ENCODE measurements around the gene TULP4. TPM values are rescaled to one million over a fixed set of nuclear protein-coding genes. Genes with fewer than 3 reads are reported as not detected.

The TULP4 gene
- polyA plus RNA-seq, 2 of the 4 experiments (the other 2 are of a cell fraction): 5.0 to 10.6 TPM

DNA sequence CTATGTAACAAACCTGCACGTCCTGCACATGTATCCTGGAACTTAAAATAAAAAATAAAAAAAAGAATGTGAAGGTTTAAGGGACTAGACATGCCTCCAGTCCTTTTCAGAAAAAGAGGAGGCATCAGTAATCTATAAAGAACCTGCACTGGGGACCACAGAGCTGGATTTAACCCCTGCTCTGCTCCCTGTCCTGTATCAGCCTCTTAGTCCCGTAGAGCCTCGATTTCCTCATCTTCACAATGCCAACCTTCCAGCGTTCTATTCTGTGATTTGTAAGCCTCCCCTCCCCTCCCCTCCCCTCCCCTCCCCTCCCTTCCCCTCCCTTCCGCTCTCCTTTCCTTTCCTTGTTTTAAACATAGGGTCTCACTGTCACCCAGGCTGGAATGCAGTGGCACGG is 216.6 kb downstream of the TULP4 start:
- Histone ChIP-seq H3K9me3 (peaks cover 6% of the 10 kb centered on the region; the same call in 1 of the 3 replicates), H3K27ac (no peak overlapping the region), H3K4me3 (no peak overlapping the region), H3K4me2 (no peak overlapping the region), H3K4me1 (no peaks in the 10 kb centered on the region)
- FAIRE-seq (no peak), DNase-seq (ENCODE audit: low read depth in 1 of 2, low spot score in 1 of 2) (no peak), ATAC-seq (no peak)
- CTCF ChIA-PET: interaction anchor here (0.6 kb wide), 2 partner anchors 10 to 314 kb away, joined by 3 read pairs; no protein-coding TSS in a partner anchor
- WGBS (ENCODE audit: missing lambda C conversion rate): 32% methylated on average over 6 of the region's 6 CpGs
- POLR2A ChIA-PET: interaction anchor here (0.6 kb wide), 1 partner anchor 17 kb away, joined by 3 read pairs; no protein-coding TSS in a partner anchor
- TF ChIP-seq FOSB (CRISPR knock-in tag; IDR thresholded peaks at IDR 0.05) (no peak), ZNF302 (CRISPR knock-in tag; IDR thresholded peaks at IDR 0.05) (no peak), ESRRA (IDR thresholded peaks at IDR 0.05; ENCODE audit: borderline replicate concordance, low read length) (no peak), RNF2 (IDR thresholded peaks at IDR 0.05; ENCODE audit: borderline replicate concordance, low read depth) (no peak), ZC3H11A (IDR thresholded peaks at IDR 0.05) (no peak)
- TF ChIP-seq, protein P1, sequence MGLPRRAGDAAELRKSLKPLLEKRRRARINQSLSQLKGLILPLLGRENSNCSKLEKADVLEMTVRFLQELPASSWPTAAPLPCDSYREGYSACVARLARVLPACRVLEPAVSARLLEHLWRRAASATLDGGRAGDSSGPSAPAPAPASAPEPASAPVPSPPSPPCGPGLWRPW (IDR thresholded peaks at IDR 0.05): no peak
- TF ChIP-seq, protein P2, sequence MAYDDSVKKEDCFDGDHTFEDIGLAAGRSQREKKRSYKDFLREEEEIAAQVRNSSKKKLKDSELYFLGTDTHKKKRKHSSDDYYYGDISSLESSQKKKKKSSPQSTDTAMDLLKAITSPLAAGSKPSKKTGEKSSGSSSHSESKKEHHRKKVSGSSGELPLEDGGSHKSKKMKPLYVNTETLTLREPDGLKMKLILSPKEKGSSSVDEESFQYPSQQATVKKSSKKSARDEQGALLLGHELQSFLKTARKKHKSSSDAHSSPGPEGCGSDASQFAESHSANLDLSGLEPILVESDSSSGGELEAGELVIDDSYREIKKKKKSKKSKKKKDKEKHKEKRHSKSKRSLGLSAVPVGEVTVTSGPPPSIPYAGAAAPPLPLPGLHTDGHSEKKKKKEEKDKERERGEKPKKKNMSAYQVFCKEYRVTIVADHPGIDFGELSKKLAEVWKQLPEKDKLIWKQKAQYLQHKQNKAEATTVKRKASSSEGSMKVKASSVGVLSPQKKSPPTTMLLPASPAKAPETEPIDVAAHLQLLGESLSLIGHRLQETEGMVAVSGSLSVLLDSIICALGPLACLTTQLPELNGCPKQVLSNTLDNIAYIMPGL (CRISPR knock-in tag; IDR thresholded peaks at IDR 0.05; ENCODE audit: borderline replicate concordance): no peak

DNA sequence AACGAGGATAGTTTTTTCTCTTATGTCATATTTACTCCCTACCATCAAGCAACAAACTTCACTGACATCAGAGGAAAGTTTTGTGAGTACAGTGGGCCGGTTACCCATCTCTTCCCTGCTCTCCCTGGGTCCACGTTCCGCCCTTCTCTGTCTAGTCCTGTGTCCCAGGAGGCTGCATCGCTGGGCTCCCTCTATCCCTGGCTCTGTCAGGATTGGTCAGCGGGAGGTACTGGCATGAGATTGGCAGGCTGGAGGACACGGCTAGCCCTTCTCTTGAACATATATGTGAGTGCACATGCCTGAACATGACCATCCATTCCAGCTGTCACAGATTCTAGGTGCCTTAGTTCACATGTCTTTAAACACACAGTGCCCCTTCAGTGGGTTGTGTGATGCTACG is 217.4 kb downstream of the TULP4 start:
- Histone ChIP-seq H3K4me2 (no peak overlapping the region), H3K27ac (no peak overlapping the region), H3K9me3 (peaks cover 6% of the 10 kb centered on the region; the same call in 1 of the 3 replicates), H3K4me1 (no peaks in the 10 kb centered on the region), H3K4me3 (no peak overlapping the region)
- DNase-seq (ENCODE audit: low read depth in 1 of 2, low spot score in 1 of 2) (no peak), FAIRE-seq (no peak), ATAC-seq (no peak)
- ChIA-PET CTCF (interaction anchor here (0.6 kb wide), 1 partner anchor 207 kb away, joined by 3 read pairs; no protein-coding TSS in a partner anchor), POLR2A (no interaction called here)
- TF ChIP-seq RAD21 (conservative IDR thresholded peaks at IDR 0.05 in 1 of 2, IDR thresholded peaks at IDR 0.05 in 1 of 2): no peak
- TF ChIP-seq, protein P3, sequence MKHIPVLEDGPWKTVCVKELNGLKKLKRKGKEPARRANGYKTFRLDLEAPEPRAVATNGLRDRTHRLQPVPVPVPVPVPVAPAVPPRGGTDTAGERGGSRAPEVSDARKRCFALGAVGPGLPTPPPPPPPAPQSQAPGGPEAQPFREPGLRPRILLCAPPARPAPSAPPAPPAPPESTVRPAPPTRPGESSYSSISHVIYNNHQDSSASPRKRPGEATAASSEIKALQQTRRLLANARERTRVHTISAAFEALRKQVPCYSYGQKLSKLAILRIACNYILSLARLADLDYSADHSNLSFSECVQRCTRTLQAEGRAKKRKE (CRISPR knock-in tag; IDR thresholded peaks at IDR 0.05; ENCODE audit: low read depth): no peak
- TF ChIP-seq, protein P2 (CRISPR knock-in tag; IDR thresholded peaks at IDR 0.05; ENCODE audit: borderline replicate concordance): no peak
- TF ChIP-seq POLR2AphosphoS2 (conservative IDR thresholded peaks at IDR 0.05; ENCODE audit: low read length): no peak
- no peak for TF ChIP-seq EHF (CRISPR knock-in tag; IDR thresholded peaks at IDR 0.05)
- no peak for TF ChIP-seq HEYL (CRISPR knock-in tag; IDR thresholded peaks at IDR 0.05)
- no peak for TF ChIP-seq POLR2A (IDR thresholded peaks at IDR 0.05; ENCODE audit: low read length)
- TF ChIP-seq, protein P1 (IDR thresholded peaks at IDR 0.05): no peak
- no peak for TF ChIP-seq CBX2 (IDR thresholded peaks at IDR 0.05; ENCODE audit: borderline replicate concordance, low read depth)
- no peak for TF ChIP-seq MAFK (IDR thresholded peaks at IDR 0.05; ENCODE audit: partially characterized antibody)
- TF ChIP-seq HOXA7 (CRISPR knock-in tag; IDR thresholded peaks at IDR 0.05): no peak
- WGBS (ENCODE audit: missing lambda C conversion rate): 40% methylated on average over 8 of the region's 8 CpGs

DNA sequence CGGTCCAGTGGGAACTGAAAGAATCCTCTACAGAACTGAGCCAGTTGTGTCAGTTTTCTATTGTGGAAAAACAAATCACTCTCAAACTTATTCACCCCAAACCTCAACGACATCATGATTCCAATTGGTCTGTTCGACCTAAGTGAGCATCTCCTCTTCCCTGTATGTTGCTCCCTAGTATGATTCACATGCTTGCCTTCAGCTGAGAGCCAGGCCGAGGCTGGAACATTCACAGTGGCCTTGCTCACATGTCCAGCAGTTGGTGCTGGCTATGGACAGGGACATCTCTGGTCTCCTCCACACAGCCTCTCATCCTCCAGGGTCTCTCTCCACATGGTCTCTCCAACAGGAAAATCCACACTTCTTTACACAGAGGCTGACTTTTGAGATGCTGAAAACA is 219.3 kb downstream of the TULP4 start:
- no peak for DNase-seq (ENCODE audit: low read depth in 1 of 2, low spot score in 1 of 2)
- H3K27ac ChIP-seq: no peak overlapping the region
- TF ChIP-seq CHD2 (IDR thresholded peaks at IDR 0.05; ENCODE audit: low read length, partially characterized antibody) (no peak), RFX5 (IDR thresholded peaks at IDR 0.05) (no peak), NFE2L2 (conservative IDR thresholded peaks at IDR 0.05; ENCODE audit: low read length) (no peak), HOXB13 (CRISPR knock-in tag; IDR thresholded peaks at IDR 0.05; ENCODE audit: low read depth) (no peak), EP300 (IDR thresholded peaks at IDR 0.05) (no peak), CBX2 (IDR thresholded peaks at IDR 0.05; ENCODE audit: borderline replicate concordance, low read depth) (no peak), KDM1A (IDR thresholded peaks at IDR 0.05; ENCODE audit: low read depth) (no peak), POLR2A (IDR thresholded peaks at IDR 0.05; ENCODE audit: low read length) (no peak), TFCP2L1 (CRISPR knock-in tag; IDR thresholded peaks at IDR 0.05) (no peak), GATA3 (IDR thresholded peaks at IDR 0.05; ENCODE audit: borderline replicate concordance) (no peak)
- TF ChIP-seq, protein P4, sequence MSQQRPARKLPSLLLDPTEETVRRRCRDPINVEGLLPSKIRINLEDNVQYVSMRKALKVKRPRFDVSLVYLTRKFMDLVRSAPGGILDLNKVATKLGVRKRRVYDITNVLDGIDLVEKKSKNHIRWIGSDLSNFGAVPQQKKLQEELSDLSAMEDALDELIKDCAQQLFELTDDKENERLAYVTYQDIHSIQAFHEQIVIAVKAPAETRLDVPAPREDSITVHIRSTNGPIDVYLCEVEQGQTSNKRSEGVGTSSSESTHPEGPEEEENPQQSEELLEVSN (IDR thresholded peaks at IDR 0.05; ENCODE audit: borderline replicate concordance, low read depth): no peak
- TF ChIP-seq, protein P1 (IDR thresholded peaks at IDR 0.05): no peak
- ChIA-PET POLR2A (no interaction called here), CTCF (interaction anchor here (5.0 kb wide), 1 partner anchor 12 kb away, joined by 17 read pairs; no protein-coding TSS in a partner anchor)
- ATAC-seq: no peak
- H3K4me2 ChIP-seq: no peak overlapping the region
- H3K4me3 ChIP-seq: no peak overlapping the region
- FAIRE-seq: no peak
- no peaks in the 10 kb centered on the region for H3K4me1 ChIP-seq
- peaks cover 5% of the 10 kb centered on the region; the same call in 1 of the 3 replicates for H3K9me3 ChIP-seq
- WGBS (ENCODE audit: missing lambda C conversion rate): 15% methylated on average over 4 of the region's 4 CpGs
